Activated CD4-positive, CD25-positive, alpha-beta regulatory T cell (primary cell): ENCODE measurements around the gene TXNRD2.
A peak's percentile ranks its signal among the peaks of the same experiment; 100 is the strongest.
"Not testable (repeated sequence)": the region's sequence is repeated elsewhere in the genome, so short reads cannot be mapped to it uniquely, and the experiment has no call there.

Experiments
- DNase-seq, 4 experiments: peaks; one replicate each; lab custom pipeline; 2025; lab: John Stamatoyannopoulos, UW

Gene TXNRD2

DNA sequence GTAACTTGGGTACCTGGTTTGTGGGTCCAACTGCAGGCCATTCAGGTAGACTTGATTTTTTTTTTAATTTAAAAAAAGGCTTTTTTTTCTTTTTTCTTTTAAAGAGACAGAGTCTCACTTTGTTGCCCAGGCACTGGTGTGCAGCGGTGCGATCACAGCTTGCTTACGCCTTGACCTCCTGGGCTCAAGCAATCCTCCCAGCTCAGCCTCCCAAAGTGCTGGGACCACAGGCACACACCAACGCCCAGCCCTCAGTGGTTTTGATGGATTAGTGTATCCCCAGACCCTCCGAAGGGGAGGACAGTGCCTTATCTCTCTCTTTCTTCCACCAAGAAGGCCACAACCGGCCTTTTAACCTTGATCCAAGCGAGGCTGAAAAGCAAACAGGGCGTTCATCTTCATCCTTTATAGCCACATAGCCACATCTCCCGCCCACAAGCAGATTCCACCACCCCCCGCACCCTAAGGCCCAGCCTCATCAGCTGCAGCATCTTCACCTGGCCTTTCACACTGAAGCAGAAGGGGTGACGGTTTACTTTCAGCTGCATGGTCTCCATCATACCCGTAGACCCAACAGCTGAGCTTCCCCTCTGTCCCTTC, 17.6 kb downstream of the TXNRD2 start:
- DNase-seq, result no peak

DNA sequence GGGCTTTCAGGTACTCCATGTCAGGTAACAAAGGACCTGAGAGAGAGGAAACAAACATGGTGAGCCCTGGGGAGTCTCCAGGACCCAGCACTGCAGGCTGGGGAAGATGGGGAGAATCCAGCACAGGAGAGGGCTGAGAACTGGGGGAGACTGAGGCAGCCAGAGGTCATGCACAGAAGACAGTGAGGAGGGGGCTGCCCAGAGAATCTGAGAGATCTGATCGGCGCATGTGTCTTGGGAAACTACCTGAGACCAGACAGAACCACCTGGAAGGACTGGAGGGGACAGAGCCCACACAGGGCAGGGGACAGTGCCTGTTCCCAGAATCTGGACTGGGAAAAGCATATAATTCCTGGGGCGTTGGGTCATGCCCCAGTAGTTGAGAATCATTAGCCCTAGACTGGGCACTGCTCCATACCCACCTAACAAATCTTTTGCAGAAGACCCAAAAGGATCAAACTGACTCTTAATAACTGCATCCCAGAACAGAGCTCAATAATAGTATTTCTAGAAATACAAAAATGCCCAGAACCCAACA, 20.0 kb downstream of the TXNRD2 start:
- no peak for DNase-seq

DNA sequence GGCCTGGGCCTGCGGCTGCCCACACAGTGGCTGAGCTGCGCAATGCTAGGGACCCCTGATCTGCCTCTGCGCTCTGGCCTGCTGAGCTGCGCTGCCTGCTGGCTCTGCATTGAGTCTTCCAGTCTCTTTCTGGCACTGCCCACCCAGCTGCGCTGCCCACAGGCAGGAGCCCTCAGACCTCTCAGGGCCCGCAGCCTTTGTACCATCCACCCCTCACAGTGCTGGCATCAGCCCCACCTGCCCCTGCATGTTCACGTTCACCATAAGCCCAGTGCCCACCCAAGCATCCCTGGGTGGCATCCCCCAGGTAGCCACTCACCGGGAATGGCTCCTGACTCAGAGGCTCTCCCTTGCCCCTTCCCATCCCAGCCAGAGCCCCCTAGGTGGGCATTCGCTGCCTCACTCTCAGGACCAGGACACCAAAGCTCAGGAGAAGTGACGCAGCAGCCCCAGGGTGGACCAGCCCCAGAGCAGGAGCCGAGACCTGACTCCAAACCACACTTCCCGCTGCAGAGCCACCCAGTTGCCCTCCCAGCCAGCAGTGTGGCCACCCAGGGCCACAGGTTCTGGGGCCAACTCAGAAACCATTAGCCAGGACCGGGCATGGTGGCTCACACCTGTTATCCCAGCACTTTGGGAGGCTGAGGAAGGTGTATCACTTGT, 21.8 kb downstream of the TXNRD2 start:
- no peak for DNase-seq

DNA sequence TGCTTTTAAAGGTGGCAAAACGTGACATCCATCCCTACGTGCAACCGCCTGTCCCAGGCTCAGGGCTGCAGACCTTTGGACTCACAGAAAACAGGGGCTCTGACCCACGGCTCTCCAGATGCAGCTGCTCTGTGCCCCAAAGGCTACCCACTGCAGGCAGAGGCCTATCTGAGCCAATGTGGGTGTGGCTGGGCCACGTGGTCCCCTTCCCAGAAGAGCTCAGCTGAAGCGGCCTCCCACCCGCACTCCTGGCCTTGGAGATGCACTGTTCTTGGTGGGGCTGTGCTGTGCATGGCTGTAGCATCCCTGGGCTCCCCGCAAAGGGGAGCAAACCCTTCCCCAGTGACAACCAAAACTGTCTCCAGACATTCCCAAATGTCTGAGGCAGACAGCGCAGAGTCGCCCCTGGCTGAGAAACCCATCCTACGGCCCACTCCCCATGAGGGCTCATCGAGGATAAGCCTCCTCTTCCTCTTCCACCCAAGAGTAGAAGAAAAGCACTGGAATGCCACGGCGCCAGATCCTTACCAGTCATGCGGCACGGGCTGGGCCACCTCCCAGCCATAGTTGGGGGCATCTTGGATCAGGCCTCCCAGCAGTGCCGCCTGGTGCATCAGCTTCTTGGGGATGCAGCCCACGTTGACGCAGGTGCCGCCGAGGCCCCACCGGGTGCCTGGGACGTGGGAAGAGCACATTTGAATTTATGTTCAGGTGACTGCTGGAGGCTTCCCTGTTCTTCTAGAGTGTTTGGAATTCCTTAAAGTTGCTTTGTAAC, 23.1 kb downstream of the TXNRD2 start:
- DNase-seq, result no peak

DNA sequence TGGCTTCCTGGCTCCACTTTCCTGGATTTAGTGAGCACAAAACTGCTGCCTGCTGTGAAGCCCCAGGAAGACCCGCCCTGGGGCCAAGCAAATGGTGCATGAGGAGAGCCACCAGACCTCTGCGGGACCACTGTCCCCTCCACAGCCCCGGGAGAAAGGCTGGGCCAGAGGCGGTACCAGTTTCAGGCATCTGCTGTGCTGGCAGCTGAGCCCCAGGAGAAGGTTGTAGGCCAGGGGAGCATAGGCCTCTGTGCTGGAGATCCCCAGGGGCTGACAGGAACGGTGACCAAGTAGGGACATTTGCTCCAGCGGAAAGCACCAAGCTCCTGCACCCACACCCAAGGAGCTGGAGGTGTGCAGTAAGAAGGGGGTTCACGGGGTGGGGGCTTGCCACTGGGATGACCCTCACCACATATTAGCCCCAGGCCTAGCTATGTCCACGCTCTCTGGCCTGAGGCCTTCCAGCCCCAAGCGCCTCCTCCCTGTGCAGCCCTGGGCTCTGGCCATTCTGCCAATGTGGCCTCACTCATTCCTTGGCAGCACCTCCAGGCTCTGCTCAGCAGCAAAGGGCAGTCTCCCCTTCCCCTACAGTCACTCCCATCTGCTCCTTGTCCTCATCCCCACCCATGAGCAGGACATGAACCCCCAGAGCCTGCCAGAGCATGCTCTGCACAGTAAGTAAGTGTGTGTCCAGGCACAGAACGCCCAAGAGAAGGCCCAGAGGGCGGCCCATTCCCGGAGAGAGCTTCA, 24.1 kb downstream of the TXNRD2 start:
- DNase-seq, result no peak

DNA sequence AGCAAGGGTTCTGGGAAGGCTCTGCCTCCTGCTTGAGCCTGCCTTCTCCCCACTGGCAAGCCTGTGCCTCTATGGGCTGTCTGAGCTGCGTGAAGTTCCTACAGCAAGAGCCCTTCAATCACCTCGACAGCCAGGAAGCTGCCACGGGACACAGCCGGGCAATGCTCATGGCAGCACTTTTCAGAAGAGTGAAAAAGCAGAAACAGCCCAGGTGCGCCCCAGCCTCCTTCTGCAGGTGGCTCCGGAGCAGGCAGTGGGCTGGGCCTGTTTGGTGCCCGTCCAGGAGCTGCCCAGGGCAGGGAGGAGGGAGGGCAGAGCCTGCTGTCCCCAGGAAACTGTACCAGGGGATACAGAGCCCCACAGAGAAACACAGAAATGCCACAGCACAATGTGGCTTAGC, 24.7 kb downstream of the TXNRD2 start:
- DNase-seq, result no peak

DNA sequence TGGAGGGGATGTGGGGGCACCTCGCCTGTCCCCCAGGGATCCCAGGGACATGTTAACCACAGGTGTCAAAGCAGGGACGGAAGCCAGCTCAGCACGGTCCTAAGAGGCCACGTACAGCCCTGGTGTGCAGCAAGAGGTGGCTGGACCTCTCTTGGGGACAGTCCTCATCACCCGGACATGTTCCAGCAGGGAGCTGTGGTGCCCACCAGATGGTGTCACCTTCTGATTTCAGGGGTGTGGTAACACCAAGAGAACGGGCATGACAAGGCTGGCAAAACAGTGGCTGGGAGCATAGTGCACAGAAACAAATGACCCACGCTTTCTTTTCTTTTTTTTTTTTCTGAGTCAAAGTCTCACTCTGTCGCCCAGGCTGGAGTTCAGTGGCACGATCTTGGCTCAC, 25.6 kb downstream of the TXNRD2 start:
- no peak for DNase-seq

DNA sequence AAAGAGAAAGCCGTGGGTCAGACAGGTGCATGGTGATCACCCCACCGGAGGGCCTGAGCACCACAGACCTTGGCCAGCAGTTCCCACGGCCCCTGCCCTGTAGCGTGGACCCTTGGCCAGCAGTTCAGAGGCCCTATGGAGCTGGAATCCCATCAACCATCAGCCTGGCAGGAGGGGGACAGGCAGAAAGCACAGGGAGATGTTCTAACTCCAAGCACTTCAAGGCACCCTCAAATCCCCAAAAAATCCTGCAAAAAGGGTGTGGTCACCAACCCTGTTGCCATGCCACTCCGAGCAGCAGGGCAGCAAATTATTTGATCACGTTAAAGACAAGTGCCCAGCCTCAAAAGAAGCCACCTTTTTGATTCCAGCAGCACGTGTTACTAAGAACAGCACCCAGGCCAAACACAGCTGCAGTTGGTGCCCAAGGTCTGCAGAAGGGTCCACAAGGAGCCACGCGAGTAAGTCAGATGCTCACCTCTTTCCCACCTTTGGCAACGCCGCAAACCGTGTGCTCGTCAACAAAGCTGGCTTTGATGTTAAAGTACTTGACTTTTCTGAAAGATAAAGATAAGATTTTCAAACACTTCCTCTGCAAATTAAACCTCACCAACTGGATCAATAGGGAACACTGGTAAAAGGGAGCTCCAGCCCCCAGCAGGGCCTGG, 26.2 kb downstream of the TXNRD2 start:
- DNase-seq, result no peak

DNA sequence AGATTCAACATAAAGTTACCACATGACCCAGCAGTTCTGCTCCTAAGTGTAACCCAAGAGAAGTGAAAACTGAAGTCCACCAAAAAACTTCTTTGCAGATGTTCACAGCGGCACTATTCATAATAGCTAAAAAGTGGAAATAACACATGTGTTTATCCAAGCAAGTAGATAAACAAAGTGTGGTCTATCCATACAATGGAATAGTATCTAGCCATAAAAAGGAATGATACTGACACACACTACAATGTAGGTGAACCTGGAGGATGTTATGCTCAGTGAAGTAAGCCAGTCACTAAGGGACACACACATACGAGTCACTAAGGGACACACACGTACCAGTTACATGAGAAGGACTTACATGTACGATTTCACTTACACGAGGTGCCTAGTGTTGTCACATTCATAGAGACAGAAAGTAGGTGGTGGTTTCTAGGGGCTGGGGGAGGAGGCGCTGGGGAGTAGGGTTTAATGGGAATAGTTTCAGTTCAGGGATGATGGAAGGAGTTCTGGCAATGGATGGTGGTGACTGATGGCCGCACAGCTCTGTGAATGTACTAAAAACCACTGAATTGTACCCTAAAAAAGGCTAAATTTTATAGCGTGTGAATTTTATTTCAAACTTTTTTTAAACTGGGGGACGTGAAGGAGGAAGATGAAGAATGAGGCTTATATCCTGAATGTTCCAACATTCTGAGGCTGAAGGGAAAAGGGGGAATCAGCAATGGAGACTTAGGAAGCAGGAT, 27.2 kb downstream of the TXNRD2 start:
- DNase-seq, result no peak

DNA sequence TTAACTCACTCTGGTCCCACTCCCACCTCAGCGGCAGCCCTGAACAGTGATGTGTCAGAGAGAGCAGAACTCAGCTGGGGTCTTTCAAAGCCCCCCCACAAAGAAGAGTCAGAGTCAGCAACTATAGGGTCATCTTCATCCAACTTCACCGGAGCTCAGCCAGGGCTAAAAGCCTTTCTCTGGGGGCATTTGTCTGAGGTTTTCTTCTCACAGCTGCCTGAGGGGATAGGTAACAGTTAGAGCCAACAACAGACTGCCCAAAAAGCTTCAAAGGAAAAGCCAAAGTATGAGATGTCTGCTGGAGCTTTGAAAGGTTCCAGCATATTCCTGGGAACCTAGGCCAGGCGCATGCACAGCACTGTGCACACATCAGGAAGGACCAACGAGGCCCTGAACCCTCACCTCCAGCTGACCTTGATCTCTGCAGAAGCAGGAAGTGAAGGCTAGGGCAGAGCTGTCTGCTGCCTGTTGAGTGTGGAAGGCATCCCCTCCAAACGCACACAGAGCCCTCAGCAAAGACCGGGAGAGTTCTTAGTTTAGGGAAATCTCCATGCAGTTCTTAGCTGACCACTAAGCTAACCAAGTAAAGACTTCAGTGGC, 28.2 kb downstream of the TXNRD2 start:
- DNase-seq, result no peak

DNA sequence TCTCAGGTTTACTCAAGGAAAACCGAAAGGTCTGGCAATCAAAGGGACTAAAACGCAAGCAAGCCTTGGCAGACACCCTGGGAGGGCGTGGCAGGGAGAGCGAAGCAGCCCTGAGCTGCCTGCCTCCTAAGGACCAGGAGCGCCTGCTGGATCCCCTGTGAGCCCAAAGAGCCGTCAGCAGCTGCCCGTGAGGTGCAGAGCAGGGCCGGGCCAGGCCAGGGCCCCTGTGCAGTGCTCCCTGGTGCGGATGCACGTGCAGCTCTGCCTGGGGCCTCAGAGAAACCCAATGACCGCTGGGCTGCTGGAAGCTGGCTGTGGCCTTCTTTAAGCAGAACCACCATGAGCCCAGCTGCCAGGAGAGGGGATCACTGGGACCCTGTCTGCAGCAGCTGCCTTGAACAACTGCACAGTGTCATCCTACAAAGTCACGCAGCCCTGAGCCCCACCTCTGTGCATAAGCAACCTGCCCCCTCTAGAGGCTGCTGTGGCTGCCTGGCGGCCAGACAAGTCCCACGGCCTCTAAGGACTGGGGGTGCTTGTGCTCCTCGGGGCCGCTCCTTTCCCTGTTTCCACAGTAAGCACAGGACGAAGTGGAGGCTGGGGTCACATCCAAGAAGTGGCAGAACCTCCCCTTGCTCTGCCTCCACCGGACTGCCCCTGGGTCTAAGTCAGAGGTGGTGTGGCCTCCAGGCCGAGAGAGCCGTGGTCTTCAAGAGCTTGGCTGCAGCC, 29.2 kb downstream of the TXNRD2 start:
- DNase-seq, result no peak

DNA sequence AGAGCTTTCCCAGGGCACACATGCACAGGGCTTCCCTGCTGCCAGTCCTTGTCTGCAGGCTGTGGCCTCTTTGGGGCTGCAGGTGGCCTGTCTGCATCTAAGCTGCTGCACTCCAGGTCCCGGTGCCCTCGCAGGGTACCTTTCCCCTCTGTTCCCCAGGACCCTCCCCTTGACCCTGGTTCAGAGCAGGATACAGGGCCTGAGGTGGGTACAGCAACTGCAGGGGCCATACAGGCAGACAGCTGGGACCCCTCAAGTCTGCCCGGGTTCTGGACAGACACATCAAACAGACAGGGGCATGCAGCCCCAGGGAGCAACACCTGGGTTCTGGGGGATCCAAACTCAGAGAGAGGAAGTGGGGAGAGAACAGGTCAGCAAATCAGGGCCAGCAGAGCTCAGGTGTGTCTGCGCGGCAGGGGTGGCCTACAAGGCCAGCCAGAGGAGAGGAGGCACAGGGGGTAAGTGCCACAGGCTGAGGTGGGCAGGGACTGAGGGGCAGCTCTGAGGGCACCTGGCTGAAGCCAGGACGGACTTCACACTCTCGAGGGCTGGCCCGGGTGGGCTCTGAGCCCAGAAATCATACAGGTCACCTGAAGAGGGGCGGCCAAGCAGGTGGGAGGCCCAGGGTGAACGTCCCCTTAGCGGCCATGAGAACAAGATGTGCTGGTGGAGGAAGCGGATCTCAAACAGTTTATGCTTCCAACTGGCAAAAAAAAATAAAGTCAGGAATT, 29.9 kb downstream of the TXNRD2 start:
- DNase-seq, result no peak

DNA sequence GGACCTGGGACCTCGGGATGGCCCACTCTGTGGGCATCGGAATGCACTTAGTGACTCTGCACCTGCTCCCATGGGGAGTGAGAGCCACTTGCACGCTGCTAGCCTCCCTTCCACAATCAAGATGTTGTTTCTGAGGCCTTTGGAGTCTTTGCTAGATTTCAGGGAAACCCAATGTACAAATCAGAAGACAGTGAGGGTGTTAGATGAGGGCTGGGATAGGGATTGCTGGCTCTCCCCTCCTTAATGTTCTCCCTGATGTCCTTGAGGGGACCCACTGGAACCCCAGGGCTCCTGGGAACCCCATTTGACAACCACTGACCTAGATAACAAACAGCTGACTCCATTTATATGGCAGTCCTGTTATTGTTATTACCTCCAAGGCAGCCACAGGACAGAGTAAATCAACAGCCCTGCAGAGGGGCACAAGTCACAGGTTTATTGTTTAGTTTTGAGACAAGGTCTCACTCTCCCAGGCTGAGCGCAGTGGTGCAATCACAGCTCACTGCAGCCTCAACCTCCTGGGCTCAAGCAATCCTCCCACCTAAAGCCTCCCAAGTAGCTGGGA, 31.4 kb downstream of the TXNRD2 start:
- no peak for DNase-seq

DNA sequence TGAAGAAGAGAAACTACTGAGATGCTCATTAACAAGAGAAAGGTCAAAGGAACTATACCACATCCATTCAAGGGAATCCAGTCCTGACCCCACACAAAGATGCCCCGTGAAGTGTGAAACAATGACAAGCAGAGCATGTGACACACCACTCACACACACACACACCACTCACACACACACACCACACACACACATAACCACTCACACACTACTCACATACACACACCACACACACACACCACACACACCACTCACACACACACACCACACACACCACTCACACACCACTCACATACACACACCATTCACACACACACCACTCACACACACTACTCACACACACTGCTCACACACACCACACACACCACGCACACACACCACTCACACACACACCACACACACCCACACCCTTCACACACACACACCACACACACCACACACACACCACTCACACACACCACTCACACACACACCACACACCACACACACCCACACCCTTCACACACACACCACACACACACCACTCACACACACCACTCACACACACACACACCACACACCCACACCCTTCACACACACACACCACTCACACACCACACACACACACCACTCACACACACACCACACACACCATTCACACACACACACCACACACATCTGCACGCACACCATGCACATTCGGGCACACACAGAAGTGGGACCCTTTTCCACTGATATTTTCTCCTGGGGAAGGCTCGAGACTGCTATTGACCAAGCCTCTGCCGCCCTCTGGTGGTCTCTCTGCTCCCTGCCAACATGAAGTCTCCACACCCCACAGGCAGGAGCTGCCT, 32.1 kb downstream of the TXNRD2 start:
- DNase-seq, result peak; percentile 64 to 79 (median 70)

DNA sequence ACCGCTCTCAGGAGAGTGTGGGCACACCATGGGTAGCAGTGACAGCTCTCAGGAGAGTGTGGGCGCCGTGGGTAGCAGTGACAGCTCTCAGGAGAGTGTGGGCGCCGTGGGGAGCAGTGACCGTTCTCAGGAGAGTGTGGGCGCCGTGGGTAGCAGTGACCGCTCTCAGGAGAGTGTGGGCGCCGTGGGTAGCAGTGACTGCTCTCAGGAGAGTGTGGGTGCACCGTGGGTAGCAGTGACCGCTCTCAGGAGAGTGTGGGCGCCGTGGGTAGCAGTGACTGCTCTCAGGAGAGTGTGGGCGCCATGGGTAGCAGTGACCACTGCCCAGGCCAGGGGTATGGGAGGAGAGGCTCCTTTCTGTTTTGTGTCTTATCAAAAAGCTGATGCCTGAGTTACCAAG, 33.7 kb downstream of the TXNRD2 start:
- DNase-seq, result not testable (repeated sequence)

DNA sequence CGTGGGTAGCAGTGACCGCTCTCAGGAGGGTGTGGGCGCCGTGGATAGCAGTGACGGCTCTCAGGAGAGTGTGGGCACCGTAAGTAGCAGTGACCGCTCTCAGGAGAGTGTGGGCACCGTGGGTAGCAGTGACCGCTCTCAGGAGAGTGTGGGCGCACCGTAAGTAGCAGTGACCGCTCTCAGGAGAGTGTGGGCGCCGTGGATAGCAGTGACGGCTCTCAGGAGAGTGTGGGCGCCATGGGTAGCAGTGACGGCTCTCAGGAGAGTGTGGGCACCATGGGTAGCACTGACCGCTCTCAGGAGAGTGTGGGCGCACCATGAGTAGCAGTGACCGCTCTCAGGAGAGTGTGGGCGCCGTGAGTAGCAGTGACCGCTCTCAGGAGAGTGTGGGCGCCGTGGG, 34.8 kb downstream of the TXNRD2 start:
- not testable (repeated sequence) for DNase-seq

DNA sequence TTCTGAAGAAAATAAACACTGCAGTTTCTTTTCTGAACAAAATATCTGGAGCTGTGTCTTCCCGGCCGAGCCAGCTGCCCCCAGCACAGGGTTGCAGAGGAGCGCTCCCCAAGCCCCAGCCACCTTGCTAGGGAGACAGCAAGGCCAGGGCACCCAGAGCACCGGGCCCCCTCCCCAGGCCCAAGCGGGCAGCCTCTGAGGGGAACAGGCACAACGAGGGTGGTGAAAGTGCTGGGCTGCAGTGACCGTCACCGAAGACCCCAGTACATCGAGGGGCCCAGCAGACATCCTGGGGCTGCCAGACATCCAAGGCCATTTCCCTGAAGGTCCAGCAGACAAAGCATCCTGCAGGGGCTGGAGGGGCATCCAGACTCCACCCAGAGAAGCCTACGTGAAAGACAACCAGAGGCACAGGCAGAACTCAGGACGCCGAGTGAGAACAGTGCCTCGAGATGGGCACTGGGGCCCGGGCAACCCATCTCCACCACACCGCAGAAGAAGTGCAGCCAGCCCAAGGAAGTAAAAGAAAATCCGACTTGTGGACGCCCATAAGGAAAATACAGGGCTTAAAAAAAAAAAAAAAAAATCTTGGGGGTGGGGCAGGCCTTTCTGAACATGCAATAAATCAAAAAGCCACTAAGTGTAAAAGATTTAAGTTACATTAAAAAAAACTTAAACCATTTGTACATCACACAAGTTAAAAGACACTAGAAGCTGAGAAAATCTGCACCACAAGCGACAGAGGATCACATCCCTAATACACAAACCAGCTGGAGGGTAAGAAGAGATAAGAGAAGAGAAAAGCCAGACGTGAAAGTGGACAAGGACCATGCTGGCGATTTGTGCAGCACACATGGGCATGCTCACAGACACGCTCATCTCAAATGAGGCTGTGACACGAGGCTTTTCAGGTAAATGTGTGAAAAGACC, 36.0 kb downstream of the TXNRD2 start:
- no peak for DNase-seq
